Measurements from ENCODE around the gene NXT1.

The NXT1 gene

GRCh38 chr20:23365390-23366165 lies 15.0 kb downstream of the NXT1 start:
- peak overlapping the region; percentile 26 for H3K4me2 ChIP-seq
- no peaks in the 10 kb centered on the region for H3K27me3 ChIP-seq
- no peak overlapping the region for H3K27ac ChIP-seq
- no peaks in the 10 kb centered on the region for H3K9me3 ChIP-seq
- H3K4me1 ChIP-seq = peaks cover 43% of the 10 kb centered on the region
- no peak for TF ChIP-seq Cebpa-rat (IDR thresholded peaks at IDR 0.05)
- no peak overlapping the region for H3K4me3 ChIP-seq
- no peak overlapping the region for H3K9ac ChIP-seq
- peaks cover 84% of the 10 kb centered on the region for H4K20me1 ChIP-seq
- peaks cover 55% of the 10 kb centered on the region for H3K36me3 ChIP-seq

- Histone ChIP-seq H3K4me1 (peaks cover 36% of the 10 kb centered on the region), H3K9ac (no peak overlapping the region), H3K4me3 (no peak overlapping the region), H3K9me3 (no peaks in the 10 kb centered on the region), H3K27ac (no peak overlapping the region), H4K20me1 (peaks cover 92% of the 10 kb centered on the region), H3K36me3 (peaks cover 63% of the 10 kb centered on the region), H3K4me2 (peak overlapping the region; percentile 26), H3K27me3 (no peaks in the 10 kb centered on the region)
- no peak for TF ChIP-seq Cebpa-rat (IDR thresholded peaks at IDR 0.05)
Observed at GRCh38 chr20:23366384-23366783, 15.8 kb downstream of the NXT1 start.

GRCh38 chr20:23367770-23368169 lies 17.2 kb downstream of the NXT1 start:
- no peak overlapping the region for H3K9ac ChIP-seq
- no peak overlapping the region for H3K4me2 ChIP-seq
- peaks cover 34% of the 10 kb centered on the region for H3K4me1 ChIP-seq
- peaks cover 97% of the 10 kb centered on the region for H4K20me1 ChIP-seq
- H3K27me3 ChIP-seq = no peaks in the 10 kb centered on the region
- peaks cover 77% of the 10 kb centered on the region for H3K36me3 ChIP-seq
- no peak for TF ChIP-seq Cebpa-rat (IDR thresholded peaks at IDR 0.05)
- H3K4me3 ChIP-seq = no peak overlapping the region
- H3K27ac ChIP-seq = no peak overlapping the region
- H3K9me3 ChIP-seq = no peaks in the 10 kb centered on the region

- H3K9ac ChIP-seq = no peak overlapping the region
- peaks cover 27% of the 10 kb centered on the region for H3K4me1 ChIP-seq
- H3K4me3 ChIP-seq = no peak overlapping the region
- H3K36me3 ChIP-seq = peaks cover 84% of the 10 kb centered on the region
- H4K20me1 ChIP-seq = peaks cover 90% of the 10 kb centered on the region
- H3K27ac ChIP-seq = no peak overlapping the region
- no peak for TF ChIP-seq Cebpa-rat (IDR thresholded peaks at IDR 0.05)
- H3K27me3 ChIP-seq = no peaks in the 10 kb centered on the region
- no peaks in the 10 kb centered on the region for H3K9me3 ChIP-seq
- no peak overlapping the region for H3K4me2 ChIP-seq
Observed at GRCh38 chr20:23368316-23369071, 17.9 kb downstream of the NXT1 start.

GRCh38 chr20:23369072-23369823 lies 18.7 kb downstream of the NXT1 start:
- peaks cover 82% of the 10 kb centered on the region for H4K20me1 ChIP-seq
- H3K27ac ChIP-seq = no peak overlapping the region
- no peak for TF ChIP-seq Cebpa-rat (IDR thresholded peaks at IDR 0.05)
- no peak overlapping the region for H3K4me3 ChIP-seq
- H3K4me2 ChIP-seq = no peak overlapping the region
- peaks cover 21% of the 10 kb centered on the region for H3K4me1 ChIP-seq
- H3K36me3 ChIP-seq = peaks cover 90% of the 10 kb centered on the region
- H3K9ac ChIP-seq = no peak overlapping the region
- H3K27me3 ChIP-seq = no peaks in the 10 kb centered on the region
- H3K9me3 ChIP-seq = no peaks in the 10 kb centered on the region

GRCh38 chr20:23370274-23370673 lies 19.7 kb downstream of the NXT1 start:
- peaks cover 19% of the 10 kb centered on the region for H3K4me1 ChIP-seq
- H3K4me2 ChIP-seq = no peak overlapping the region
- H3K27ac ChIP-seq = no peak overlapping the region
- H3K9me3 ChIP-seq = peaks cover 5% of the 10 kb centered on the region; the same call in 1 of the 2 replicates
- H4K20me1 ChIP-seq = peaks cover 72% of the 10 kb centered on the region
- H3K4me3 ChIP-seq = no peak overlapping the region
- no peak overlapping the region for H3K9ac ChIP-seq
- no peak for TF ChIP-seq Cebpa-rat (IDR thresholded peaks at IDR 0.05)
- peaks cover 90% of the 10 kb centered on the region for H3K36me3 ChIP-seq
- H3K27me3 ChIP-seq = no peaks in the 10 kb centered on the region

GRCh38 chr20:23370873-23371272 lies 20.3 kb downstream of the NXT1 start:
- Histone ChIP-seq H3K4me3 (no peak overlapping the region), H3K9me3 (peaks cover 11% of the 10 kb centered on the region; the same call in 1 of the 2 replicates), H3K4me2 (no peak overlapping the region), H3K27me3 (no peaks in the 10 kb centered on the region), H3K27ac (no peak overlapping the region), H3K9ac (no peak overlapping the region), H3K4me1 (peaks cover 13% of the 10 kb centered on the region), H3K36me3 (peaks cover 90% of the 10 kb centered on the region), H4K20me1 (peaks cover 66% of the 10 kb centered on the region)
- no peak for TF ChIP-seq Cebpa-rat (IDR thresholded peaks at IDR 0.05)

- no peaks in the 10 kb centered on the region for H3K27me3 ChIP-seq
- H4K20me1 ChIP-seq = peaks cover 60% of the 10 kb centered on the region
- peaks cover 93% of the 10 kb centered on the region for H3K36me3 ChIP-seq
- no peak overlapping the region for H3K4me3 ChIP-seq
- no peak overlapping the region for H3K27ac ChIP-seq
- H3K4me2 ChIP-seq = no peak overlapping the region
- peaks cover 11% of the 10 kb centered on the region; the same call in 1 of the 2 replicates for H3K9me3 ChIP-seq
- H3K9ac ChIP-seq = no peak overlapping the region
- no peak for TF ChIP-seq Cebpa-rat (IDR thresholded peaks at IDR 0.05)
- H3K4me1 ChIP-seq = peaks cover 7% of the 10 kb centered on the region
Observed at GRCh38 chr20:23371496-23371895, 20.9 kb downstream of the NXT1 start.

- Histone ChIP-seq H3K27me3 (no peaks in the 10 kb centered on the region), H3K4me2 (no peak overlapping the region), H4K20me1 (peaks cover 30% of the 10 kb centered on the region), H3K27ac (no peak overlapping the region), H3K9ac (no peak overlapping the region), H3K9me3 (peaks cover 11% of the 10 kb centered on the region; the same call in 1 of the 2 replicates), H3K4me1 (no peaks in the 10 kb centered on the region), H3K36me3 (peaks cover 94% of the 10 kb centered on the region), H3K4me3 (no peak overlapping the region)
- TF ChIP-seq Cebpa-rat (IDR thresholded peaks at IDR 0.05) = no peak
Observed at GRCh38 chr20:23374441-23374840, 23.9 kb downstream of the NXT1 start.
